IMR-90 (cell line): ENCODE data around the gene ZNF423. TPM values are rescaled to one million over a fixed set of nuclear protein-coding genes. Genes with fewer than 3 reads are reported as not detected.

ENCODE experiments used
- ATAC-seq: fragments of 200-7000 bp; cut with Tn5 transposase; 2 replicates; pipeline ENCODE4 v1.9.1; 2020; ENCODE audit warnings: low read depth, mild to moderate bottlenecking, moderate library complexity
- BruUV-seq: library from RNA; stranded (reverse); fragments of 400-500 nt; replicated peaks from 2 replicates; lab custom pipeline; 2021; lab: Mats Ljungman, UMichigan
- CTCF ChIA-PET: fragments of 300-600 bp; formaldehyde crosslinking; extraction: SDS; loops from one replicate; lab custom pipeline; 2021; ENCODE audit warnings: antibody characterized with exemption; lab: Yijun Ruan, JAX
- POLR2A ChIA-PET: fragments of 300-600 bp; sonication (Branson Sonifier 250); formaldehyde crosslinking; loops from one replicate; lab custom pipeline; 2022; ENCODE audit warnings: antibody characterized with exemption; ENCODE audit not compliant: unreplicated experiment; lab: Charles Lee
- DNase-seq: peaks from one replicate; pipeline ENCODE4 v3.0.0; 2013
- H2AFZ ChIP-seq: replicated peaks from 2 replicates; pipeline ENCODE3; 2013; ENCODE audit warnings: low read length, mild to moderate bottlenecking; ENCODE audit not compliant: poor library complexity
- H2AK5ac ChIP-seq: 2 replicates; pipeline ENCODE4 v1.6.1; 2013; ENCODE audit warnings: low read depth, low read length, inconsistent platforms
- H2AK9ac ChIP-seq: replicated peaks from 2 replicates; pipeline ENCODE3; 2013; ENCODE audit warnings: mild to moderate bottlenecking, low read depth, low read length, moderate library complexity; ENCODE audit not compliant: poor library complexity
- H2BK120ac ChIP-seq: 2 replicates; pipeline ENCODE4 v1.6.1; 2013; ENCODE audit warnings: low read depth, low read length, inconsistent platforms
- H2BK15ac ChIP-seq: 3 replicates; pipeline ENCODE4 v1.6.1; 2013; ENCODE audit warnings: low read depth, low read length, inconsistent platforms
- H2BK20ac ChIP-seq: 2 replicates; pipeline ENCODE4 v1.6.1; 2013; ENCODE audit warnings: low read depth, mild to moderate bottlenecking, inconsistent platforms, low read length, moderate library complexity
- H2BK5ac ChIP-seq: 2 replicates; pipeline ENCODE4 v1.6.1; 2013; ENCODE audit warnings: mild to moderate bottlenecking, low read depth, low read length, inconsistent platforms; ENCODE audit not compliant: poor library complexity, severe bottlenecking
- H3K14ac ChIP-seq: replicated peaks from 2 replicates; pipeline ENCODE4 v1.6.1; 2013; ENCODE audit warnings: low read depth, low read length, inconsistent platforms
- H3K18ac ChIP-seq: 2 replicates; pipeline ENCODE4 v1.6.1; 2013; ENCODE audit warnings: low read depth, low read length, control low read depth
- H3K23ac ChIP-seq: 2 replicates; pipeline ENCODE4 v1.6.1; 2013; ENCODE audit warnings: low read depth, low read length, inconsistent platforms
- H3K27ac ChIP-seq: 2 replicates; pipeline ENCODE4 v1.5.1; 2013; ENCODE audit warnings: mild to moderate bottlenecking, control low read depth, low read length; ENCODE audit not compliant: insufficient read depth
- H3K27me3 ChIP-seq: 2 replicates; pipeline ENCODE4 v1.6.1; 2013; ENCODE audit warnings: low read length; ENCODE audit not compliant: control insufficient read depth, insufficient read depth
- H3K36me3 ChIP-seq: 2 replicates; pipeline ENCODE4 v1.6.1; 2013; ENCODE audit warnings: low read length, mixed read lengths; ENCODE audit not compliant: control insufficient read depth, insufficient read depth
- H3K4ac ChIP-seq: 2 replicates; pipeline ENCODE4 v1.6.1; 2013; ENCODE audit warnings: low read depth, low read length, inconsistent platforms
- H3K4me1 ChIP-seq: 2 replicates; pipeline ENCODE4 v1.6.1; 2013; ENCODE audit warnings: low read length, mixed read lengths; ENCODE audit not compliant: control insufficient read depth, insufficient read depth
- H3K4me2 ChIP-seq: 2 replicates; pipeline ENCODE4 v1.6.1; 2013; ENCODE audit warnings: low read depth, mild to moderate bottlenecking, control low read depth, low read length, moderate library complexity
- H3K4me3 ChIP-seq: 2 replicates; pipeline ENCODE4 v1.5.1; 2013; ENCODE audit warnings: low read depth, mild to moderate bottlenecking, control low read depth, low read length, moderate library complexity; ENCODE audit not compliant: insufficient read depth
- H3K56ac ChIP-seq: 2 replicates; pipeline ENCODE4 v1.6.1; 2013; ENCODE audit warnings: low read length, inconsistent platforms; ENCODE audit not compliant: insufficient read depth; ENCODE audit errors: extremely low read depth
- H3K79me1 ChIP-seq, 2 experiments: 2 replicates each; pipeline ENCODE4 v1.6.1; 2013; ENCODE audit warnings: low read length in 2 of 2, inconsistent platforms in 1 of 2, low read depth in 1 of 2
- H3K9ac ChIP-seq: 2 replicates; pipeline ENCODE4 v1.6.1; 2013; ENCODE audit warnings: low read depth, low read length, control low read depth
- H3K9me1 ChIP-seq: 2 replicates; pipeline ENCODE4 v1.6.1; 2013; ENCODE audit warnings: low read length, inconsistent platforms; ENCODE audit not compliant: insufficient read depth
- H3K9me3 ChIP-seq: 2 replicates; pipeline ENCODE4 v1.6.1; 2013; ENCODE audit warnings: low read length; ENCODE audit not compliant: control insufficient read depth, insufficient read depth
- H4K20me1 ChIP-seq: 2 replicates; pipeline ENCODE4 v1.6.1; 2013; ENCODE audit warnings: low read length, inconsistent platforms; ENCODE audit not compliant: insufficient read depth
- H4K5ac ChIP-seq: 2 replicates; pipeline ENCODE4 v1.6.1; 2013; ENCODE audit warnings: mild to moderate bottlenecking, low read depth, low read length, control low read depth
- H4K8ac ChIP-seq, 2 experiments: 2 replicates each; pipeline ENCODE4 v1.6.1; 2013; ENCODE audit warnings: low read depth in 2 of 2, low read length in 2 of 2, control low read depth in 1 of 2, inconsistent platforms in 1 of 2
- H4K91ac ChIP-seq: 2 replicates; pipeline ENCODE4 v1.6.1; 2013; ENCODE audit warnings: low read depth, low read length, inconsistent platforms; ENCODE audit not compliant: insufficient read depth
- BHLHE40 ChIP-seq: fragments of 150-350 bp; IDR thresholded peaks from 2 replicates; pipeline ENCODE4 v1.6.1; 2016; ENCODE audit warnings: mild to moderate bottlenecking, low read depth, low read length
- CTCF ChIP-seq: conservative IDR thresholded peaks from 2 replicates; pipeline ENCODE4 v1.5.1; 2012; ENCODE audit warnings: mild to moderate bottlenecking, low read depth, low read length, improper control_type of control experiment
- FOS ChIP-seq: fragments of 150-350 bp; IDR thresholded peaks from 2 replicates; pipeline ENCODE4 v1.6.1; 2016; ENCODE audit warnings: low read depth, low read length
- RAD21 ChIP-seq: IDR thresholded peaks from 2 replicates; pipeline ENCODE4 v1.6.1; 2012; ENCODE audit warnings: low read length, improper control_type of control experiment
- RCOR1 ChIP-seq: IDR thresholded peaks from 2 replicates; pipeline ENCODE4 v1.6.1; 2012; ENCODE audit warnings: mild to moderate bottlenecking, low read length, improper control_type of control experiment; ENCODE audit not compliant: insufficient replicate concordance
- WGBS, 2 experiments: methylation state at CpG; one replicate each; pipeline versions ENCODE4 v1.1.5 to v1.1.7; 2013; ENCODE audit warnings: missing lambda C conversion rate in 2 of 2; ENCODE audit not compliant: insufficient read length in 1 of 2; ENCODE audit errors: extremely low coverage in 2 of 2; 5-methylcytosine and 5-hydroxymethylcytosine counted together
- dilution Hi-C: fragments of 300-500 bp; cut with HindIII; formaldehyde crosslinking; loops from one replicate; pipeline ENCODE4 v1.14.3; 2018; ENCODE audit warnings: low sequenced_read_pairs; ENCODE audit not compliant: unreplicated experiment
- in situ Hi-C: fragments of 300-500 bp; cut with MboI; formaldehyde crosslinking; loops from 3 replicates; pipeline ENCODE4 v1.14.3; 2019; ENCODE audit warnings: low sequenced_read_pairs, inconsistent platforms, mixed read lengths
- intact Hi-C: fragments of 100-400 bp; cut with micrococcal nuclease; formaldehyde crosslinking; loops from 2 replicates; pipeline ENCODE4 v1.10.0; 2022
- polyA plus RNA-seq, 3 experiments: library from polyadenylated mRNA; depleted of rRNA; stranded (reverse); fragments of >200 nt; gene quantifications; 2 replicates each; pipeline ENCODE4 v1.2.3, GENCODE V29; 2012; ENCODE audit warnings: low replicate concordance in 1 of 3
- total RNA-seq: library from RNA; depleted of rRNA; stranded (reverse); fragments of >200 nt; gene quantifications from 2 replicates; pipeline ENCODE4 v1.2.3, GENCODE V29; 2012

The ZNF423 gene
- total and polyA plus RNA-seq, 2 of the 4 experiments (the other 2 are of a cell fraction), result under 0.01 to 0.10 TPM

- no TSS peak for BruUV-seq
- 0% methylated on average over 41 of the region's 86 CpGs; no CpG with 5 or more reads in 1 of the 2 experiments for WGBS, 2 experiments
- CTCF ChIA-PET, result interaction anchor here (0.7 to 1.3 kb wide), 4 partner anchors 11 to 414 kb away, joined by 3 read pairs; partner anchors contain the start of gene CNEP1R1
These were observed 889 bp upstream of the ZNF423 start for GRCh38 chr16:49856672-49857330.

More at GRCh38 chr16:49856672-49857330, 889 bp upstream of the ZNF423 start:
- peaks cover 2% of the 10 kb centered on the region; the same call in 1 of the 2 replicates for H3K4me1 ChIP-seq
- H3K14ac ChIP-seq, result no peak overlapping the region
- no peak overlapping the region for H4K5ac ChIP-seq
- POLR2A ChIA-PET, result no interaction called here
- no peak overlapping the region for H2BK15ac ChIP-seq
- H3K9ac ChIP-seq, result no peak overlapping the region
- no peak overlapping the region for H2BK5ac ChIP-seq
- ATAC-seq (peak; percentile 80), DNase-seq (peak; percentile 55)
- H3K4me3 ChIP-seq, result peak overlapping the region; percentile 49
- H4K20me1 ChIP-seq, result no peaks in the 10 kb centered on the region; the same call in 1 of the 2 replicates
- H3K4me2 ChIP-seq, result peak overlapping the region; percentile 96
- TF ChIP-seq CTCF (peak; percentile 33; the same call in 1 of the 2 replicates), BHLHE40 (no peak), FOS (no peak), RCOR1 (no peak), RAD21 (peak; percentile 41)
- no peaks in the 10 kb centered on the region for H3K9me1 ChIP-seq
- no peak overlapping the region for H3K56ac ChIP-seq
- H3K79me1 ChIP-seq, result no peaks in the 10 kb centered on the region
- no peak overlapping the region for H3K27ac ChIP-seq
- dilution Hi-C loops, result no loop called here
- no peak overlapping the region for H2AK5ac ChIP-seq
- no peak overlapping the region for H2BK120ac ChIP-seq
- intact Hi-C loops, result loop anchor here (2.0 to 5.0 kb wide), 3 partner anchors 248 to 364 kb away; no protein-coding TSS in a partner anchor
- H3K23ac ChIP-seq, result no peak overlapping the region
- H3K4ac ChIP-seq, result no peak overlapping the region
- H3K9me3 ChIP-seq, result no peaks in the 10 kb centered on the region
- no peak overlapping the region for H2BK20ac ChIP-seq
- H4K8ac ChIP-seq, result no peak overlapping the region
- in situ Hi-C loops, result no loop called here
- no peaks in the 10 kb centered on the region for H3K36me3 ChIP-seq
- H4K91ac ChIP-seq, result no peak overlapping the region
- no peak overlapping the region for H3K18ac ChIP-seq
- H3K27me3 ChIP-seq, result peaks cover 57% of the 10 kb centered on the region
- H2AK9ac ChIP-seq, result no peak overlapping the region
- peak overlapping the region; percentile 89 for H2AFZ ChIP-seq
